ENCODE data around the gene REPIN1. TPM values are rescaled to one million over a fixed set of nuclear protein-coding genes. Genes with fewer than 3 reads are reported as not detected.

The REPIN1 gene
- total RNA-seq, 1 experiment from 2014 or later = 420 TPM

GRCh38 chr7:150405584-150406311 is 37.1 kb downstream of the REPIN1 start:
- peak; percentile 50 for DNase-seq (ENCODE audit: low spot score)

DNA sequence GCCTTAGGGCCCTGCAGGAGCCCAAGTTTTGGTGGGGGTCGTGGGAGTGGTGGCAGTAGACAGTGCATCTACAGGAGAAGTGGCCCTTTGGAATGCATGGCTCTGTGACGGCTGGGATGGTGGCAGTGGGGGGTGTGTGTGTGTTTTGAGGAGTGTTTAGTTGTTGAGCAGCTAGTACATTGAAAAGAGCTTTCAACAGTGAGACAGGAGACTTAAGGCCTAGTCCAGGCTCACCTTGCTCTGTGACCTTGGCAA is 37.6 kb downstream of the REPIN1 start:
- peak; percentile 23 for DNase-seq (ENCODE audit: low spot score)

- DNase-seq (ENCODE audit: low spot score) = peak; percentile 41
Measured at GRCh38 chr7:150406567-150407421, 38.2 kb downstream of the REPIN1 start.

DNA sequence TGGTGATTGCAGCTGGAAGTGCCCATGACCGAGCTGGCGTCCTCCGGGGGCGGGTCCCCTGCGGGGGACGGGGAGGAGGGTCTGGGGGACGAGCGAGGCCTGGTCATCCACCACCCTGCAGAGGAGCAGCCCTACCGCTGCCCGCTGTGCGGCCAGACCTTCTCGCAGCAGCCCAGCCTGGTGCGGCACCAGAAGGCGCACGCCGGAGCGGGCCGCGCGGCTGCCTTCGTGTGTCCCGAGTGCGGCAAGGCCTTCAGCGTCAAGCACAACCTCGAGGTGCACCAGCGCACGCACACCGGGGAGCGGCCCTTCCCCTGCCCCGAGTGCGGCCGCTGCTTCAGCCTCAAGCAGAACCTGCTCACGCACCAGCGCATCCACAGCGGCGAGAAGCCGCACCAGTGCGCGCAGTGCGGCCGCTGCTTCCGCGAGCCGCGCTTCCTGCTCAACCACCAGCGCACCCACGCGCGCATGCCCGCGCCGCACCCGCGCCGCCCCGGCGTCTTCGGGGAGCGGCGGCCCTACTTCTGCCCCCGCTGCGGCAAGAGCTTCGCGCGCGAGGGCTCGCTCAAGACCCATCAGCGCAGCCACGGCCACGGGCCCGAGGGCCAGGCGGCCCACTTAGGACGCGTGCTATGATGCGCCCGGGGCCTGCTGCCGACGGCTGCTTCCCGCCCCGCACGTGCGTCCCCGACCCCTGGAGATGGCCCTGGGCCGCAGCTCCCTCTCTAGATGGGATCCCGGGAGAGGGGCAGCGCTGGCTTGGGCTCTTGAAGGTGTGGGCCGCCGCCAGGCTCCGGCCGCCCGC is 39.2 kb downstream of the REPIN1 start:
- DNase-seq (ENCODE audit: low spot score) = no peak

GRCh38 chr7:150408393-150409299 is 40.0 kb downstream of the REPIN1 start:
- DNase-seq (ENCODE audit: low spot score) = no peak

- no peak for DNase-seq (ENCODE audit: low spot score)
Measured at GRCh38 chr7:150409300-150410030, 40.8 kb downstream of the REPIN1 start.

DNA sequence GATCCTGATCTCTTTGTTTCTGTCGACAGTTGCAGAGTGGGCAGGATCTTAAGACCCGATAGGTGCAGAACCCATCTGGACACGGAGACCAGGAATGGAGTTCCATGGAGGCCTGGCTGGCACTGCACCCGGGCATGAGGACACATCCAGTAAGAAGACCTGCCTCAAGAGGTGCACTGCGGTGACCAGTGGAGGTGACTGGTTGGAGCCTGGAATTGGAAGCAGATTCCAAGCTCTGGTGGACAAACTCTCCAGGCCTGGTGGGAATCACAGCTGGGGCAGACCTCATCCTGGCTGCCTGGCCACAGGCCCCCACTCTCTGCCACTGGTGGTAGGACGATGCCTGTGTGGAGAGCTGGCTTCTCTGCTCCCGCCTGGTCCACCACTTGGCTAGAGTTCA is 41.5 kb downstream of the REPIN1 start:
- no peak for DNase-seq (ENCODE audit: low spot score)

- DNase-seq (ENCODE audit: low spot score) = no peak
Measured at GRCh38 chr7:150410680-150411346, 42.2 kb downstream of the REPIN1 start.

DNA sequence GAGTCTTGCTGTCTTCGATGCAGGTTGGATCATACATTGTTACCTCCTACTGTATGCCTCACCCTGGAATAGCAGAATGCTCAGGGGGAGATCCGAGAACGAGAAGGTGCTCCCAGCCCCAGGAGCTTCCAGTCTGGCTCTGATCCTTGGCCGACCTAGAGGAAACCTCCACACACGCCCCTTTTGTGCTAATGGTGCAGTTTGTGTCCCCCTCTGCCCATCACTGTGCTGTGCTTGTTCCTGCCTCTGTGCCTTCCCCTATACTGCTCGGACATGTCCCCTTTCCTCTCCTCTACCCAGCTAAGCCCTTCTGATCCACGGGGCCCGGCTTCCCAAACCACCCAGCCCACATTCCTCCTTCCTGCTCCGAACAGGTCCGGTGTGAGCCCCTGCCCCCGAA is 43.0 kb downstream of the REPIN1 start:
- no peak for DNase-seq (ENCODE audit: low spot score)

DNA sequence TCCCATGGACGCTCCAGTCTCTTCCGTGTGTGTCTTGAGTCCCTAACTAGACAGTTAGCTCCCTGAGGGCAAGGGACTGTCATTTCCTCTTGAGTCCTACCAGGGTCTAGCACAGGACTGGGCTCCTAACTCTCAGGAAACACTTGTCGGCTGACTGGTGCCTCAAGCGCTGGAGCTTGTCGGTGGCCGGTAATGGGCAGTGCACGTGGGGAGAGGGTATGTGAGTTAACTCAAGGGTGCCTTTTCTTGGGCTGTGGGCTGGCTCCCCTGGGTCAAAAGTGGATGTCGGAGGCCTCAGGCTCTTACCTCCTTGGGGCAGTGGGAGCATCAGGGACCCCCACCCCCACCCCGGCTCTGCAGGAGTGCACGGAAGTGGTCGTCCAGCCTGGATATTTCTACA is 43.4 kb downstream of the REPIN1 start:
- DNase-seq (ENCODE audit: low spot score) = no peak

DNA sequence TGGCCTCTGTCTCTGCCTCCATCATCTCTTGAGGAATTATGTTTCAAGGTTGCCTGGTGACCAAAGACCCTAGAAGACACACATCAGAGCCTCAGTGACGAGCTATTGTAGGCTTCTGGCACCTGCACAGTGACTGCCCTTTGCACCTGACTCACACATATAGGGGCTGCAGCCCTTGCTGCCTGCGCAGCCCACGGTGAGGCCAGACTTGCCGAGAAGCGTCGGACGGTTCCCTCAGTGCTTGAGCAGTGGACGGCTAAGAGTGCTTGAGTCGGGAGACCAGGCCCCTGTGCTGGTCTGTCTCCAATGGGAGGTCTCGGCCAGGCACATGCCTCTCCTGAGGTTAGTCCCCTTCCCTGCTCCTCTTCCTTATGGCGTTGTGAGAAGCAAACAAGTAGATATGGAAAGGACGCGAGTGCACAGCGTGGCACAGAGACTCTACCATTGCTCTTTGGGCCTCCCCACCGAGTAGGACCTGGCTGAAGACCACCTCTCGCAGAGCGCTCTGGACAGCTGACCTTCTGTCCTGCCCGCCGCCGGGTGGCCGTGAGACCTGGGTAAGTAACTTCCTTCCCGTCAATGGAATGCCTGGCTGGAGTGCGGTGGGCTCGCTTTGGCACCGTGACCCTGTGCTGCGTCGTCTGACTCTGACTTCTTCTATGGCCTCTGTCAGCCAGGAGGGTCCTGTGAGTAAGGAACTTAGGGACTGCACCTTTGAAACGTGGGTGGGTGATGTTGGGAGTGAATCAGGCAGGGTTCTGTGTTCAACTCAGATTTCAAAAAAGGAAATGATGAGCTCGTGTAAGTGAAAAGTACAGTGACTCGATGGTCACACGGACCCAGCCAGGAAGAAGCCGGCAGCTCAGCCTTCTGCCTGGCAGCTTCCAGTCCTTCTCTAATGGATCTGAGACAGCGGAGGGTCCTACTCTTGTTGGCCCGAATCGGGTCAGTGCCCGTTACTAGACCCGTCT is 44.2 kb downstream of the REPIN1 start:
- no peak for DNase-seq (ENCODE audit: low spot score)

DNA sequence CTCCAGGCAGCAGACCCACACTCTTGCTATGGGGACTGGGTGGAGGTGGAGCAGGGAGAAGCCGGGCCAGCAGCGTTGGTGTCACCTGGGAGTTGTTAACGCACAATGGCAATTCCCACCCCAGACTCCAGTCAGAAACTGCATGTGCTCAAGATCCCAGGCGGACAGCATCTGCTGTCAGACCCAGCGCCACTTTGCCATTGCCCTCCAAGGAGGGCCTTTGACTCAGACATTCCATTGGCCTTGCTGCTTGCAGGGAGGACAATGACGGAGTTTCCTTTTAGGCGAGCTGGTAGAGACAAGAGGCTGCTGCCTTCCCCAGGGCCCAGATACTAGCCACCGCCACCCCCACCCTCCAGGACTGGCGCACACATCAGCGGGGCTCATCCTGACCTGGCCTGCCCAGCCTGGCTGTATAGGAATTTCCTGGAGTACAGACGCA is 45.0 kb downstream of the REPIN1 start:
- DNase-seq (ENCODE audit: low spot score) = no peak

DNA sequence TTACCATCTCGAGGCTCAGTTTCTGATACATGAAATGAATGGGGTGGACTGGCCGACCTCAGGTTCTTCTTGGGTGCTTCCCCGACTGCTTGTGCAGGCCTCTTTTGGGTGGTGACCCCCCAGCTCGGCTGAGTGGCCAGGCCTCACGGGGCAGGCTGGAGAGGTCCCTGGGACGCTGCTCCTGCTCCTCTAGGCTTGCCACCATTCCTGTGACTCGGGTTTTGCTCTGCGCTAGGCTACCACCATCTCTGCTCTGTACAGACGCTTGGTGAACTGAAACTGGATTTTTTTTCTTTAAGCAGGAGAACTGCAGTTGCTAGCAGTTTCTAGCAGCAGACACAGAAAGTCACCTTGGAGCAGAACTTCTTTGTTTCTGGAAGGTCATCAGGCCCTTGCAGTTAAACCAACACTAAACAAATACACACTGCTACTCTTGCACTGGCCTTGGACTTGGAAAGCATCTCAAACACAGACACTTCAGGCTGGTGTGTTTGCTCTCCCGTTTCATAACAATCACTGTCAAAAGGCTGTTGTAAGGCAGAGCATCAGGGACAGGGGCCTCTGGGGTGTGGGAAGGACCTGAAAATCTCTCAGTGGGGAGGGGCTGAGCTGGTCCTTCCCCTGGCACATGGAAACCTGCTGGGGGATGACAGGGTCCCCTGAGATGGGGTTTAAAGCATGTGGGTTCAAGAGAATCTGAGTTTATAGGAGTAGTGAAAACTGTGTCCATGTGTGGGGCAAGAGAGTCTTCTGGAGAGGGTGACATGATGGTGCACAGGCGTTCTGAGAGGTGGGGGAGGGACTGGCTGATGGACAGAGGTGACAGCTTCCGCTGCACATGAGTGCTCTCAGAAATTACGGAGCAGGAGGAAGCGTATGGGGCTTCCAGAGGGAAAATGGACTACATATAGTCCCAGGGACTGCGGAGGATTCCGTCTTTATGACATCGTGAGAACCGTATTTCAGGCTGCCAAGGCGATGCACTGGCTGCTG is 46.8 kb downstream of the REPIN1 start:
- no peak for DNase-seq (ENCODE audit: low spot score)

DNA sequence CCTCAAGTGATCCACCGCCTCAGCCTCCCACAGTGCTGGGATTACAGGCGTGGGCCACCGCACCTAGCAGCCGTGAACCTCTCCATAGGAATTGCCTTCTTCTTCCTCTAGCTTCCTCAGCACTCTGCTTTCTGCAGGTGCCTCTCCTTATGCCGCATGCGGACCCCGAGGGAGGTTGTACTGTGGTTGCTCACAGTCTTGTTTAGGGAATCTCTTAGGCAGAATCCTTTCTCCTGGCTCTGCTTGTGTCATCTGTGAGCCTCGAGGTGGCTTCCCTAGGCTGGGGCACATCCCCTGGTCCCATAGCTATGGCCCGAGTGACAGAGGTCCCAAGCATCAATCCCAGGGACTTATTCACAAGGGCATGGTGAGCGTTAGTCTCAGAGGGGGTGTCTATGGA is 48.6 kb downstream of the REPIN1 start:
- no peak for DNase-seq (ENCODE audit: low spot score)

DNA sequence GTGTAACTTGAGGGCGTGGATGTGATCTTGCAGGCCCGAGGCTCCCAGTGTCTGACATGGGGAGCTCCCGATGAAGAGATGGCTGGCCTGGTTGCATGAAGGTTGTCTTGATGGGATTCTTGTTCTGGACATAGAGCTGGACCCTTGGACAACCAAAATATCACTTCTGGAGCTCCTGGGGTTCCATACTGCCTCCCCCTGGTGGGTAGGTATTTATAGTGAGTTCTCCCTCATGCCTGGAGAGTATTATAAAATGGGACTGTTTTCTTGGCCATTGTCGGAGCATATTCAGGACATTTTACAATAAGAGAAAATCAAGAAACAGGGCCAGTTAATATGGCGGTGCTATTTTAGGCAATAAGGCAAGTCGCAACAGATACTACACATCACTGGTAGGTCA is 49.2 kb downstream of the REPIN1 start:
- DNase-seq (ENCODE audit: low spot score) = no peak

GRCh38 chr7:150420242-150420641 is 51.6 kb downstream of the REPIN1 start:
- no peak for DNase-seq (ENCODE audit: low spot score)

- peak; percentile 93 for DNase-seq (ENCODE audit: low spot score)
Measured at GRCh38 chr7:150420987-150421674, 52.5 kb downstream of the REPIN1 start.

Data from HT-29 (cell line).